SK-N-SH treated with all-trans-retinoic acid at 6 μM for 48 hours (cell line): Measurements from ENCODE around the gene NOP56.

Experiments used
- PATZ1 ChIP-seq: fragments of 250-450 bp; sonication (Bioruptor Pico); IDR thresholded peaks from 2 replicates; pipeline ENCODE4 v1.8.0; 2020; ENCODE audit warnings: mild to moderate bottlenecking, moderate library complexity, borderline replicate concordance
- TCF4 ChIP-seq: fragments of 250-450 bp; sonication (Bioruptor Pico); IDR thresholded peaks from 2 replicates; pipeline ENCODE4 v1.8.0; 2021; ENCODE audit warnings: mild to moderate bottlenecking, moderate library complexity, borderline replicate concordance
- ZFP3 ChIP-seq: fragments of 250-450 bp; sonication (Bioruptor Pico); IDR thresholded peaks from 2 replicates; pipeline ENCODE4 v1.5.0; 2020; ENCODE audit warnings: mild to moderate bottlenecking, moderate library complexity
- TF ChIP-seq, protein P1 (sequence below): fragments of 250-450 bp; sonication (Bioruptor Pico); IDR thresholded peaks from 2 replicates; pipeline ENCODE4 v1.5.1; 2020; ENCODE audit warnings: low read depth, mild to moderate bottlenecking, moderate library complexity

- TF ChIP-seq TCF4 (CRISPR knock-in tag), result no peak
- TF ChIP-seq, protein P1, sequence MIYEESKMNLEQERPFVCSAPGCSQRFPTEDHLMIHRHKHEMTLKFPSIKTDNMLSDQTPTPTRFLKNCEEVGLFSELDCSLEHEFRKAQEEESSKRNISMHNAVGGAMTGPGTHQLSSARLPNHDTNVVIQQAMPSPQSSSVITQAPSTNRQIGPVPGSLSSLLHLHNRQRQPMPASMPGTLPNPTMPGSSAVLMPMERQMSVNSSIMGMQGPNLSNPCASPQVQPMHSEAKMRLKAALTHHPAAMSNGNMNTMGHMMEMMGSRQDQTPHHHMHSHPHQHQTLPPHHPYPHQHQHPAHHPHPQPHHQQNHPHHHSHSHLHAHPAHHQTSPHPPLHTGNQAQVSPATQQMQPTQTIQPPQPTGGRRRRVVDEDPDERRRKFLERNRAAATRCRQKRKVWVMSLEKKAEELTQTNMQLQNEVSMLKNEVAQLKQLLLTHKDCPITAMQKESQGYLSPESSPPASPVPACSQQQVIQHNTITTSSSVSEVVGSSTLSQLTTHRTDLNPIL, result no peak
- TF ChIP-seq PATZ1 (CRISPR knock-in tag), result no peak
- no peak for TF ChIP-seq ZFP3
Measured at GRCh38 chr20:2673453-2673852, 21.0 kb downstream of the NOP56 start.
